Measurements from ENCODE around the gene BEST4. TPM values are rescaled to one million over a fixed set of nuclear protein-coding genes. Genes with fewer than 3 reads are reported as not detected.
"Not testable (repeated sequence)": the region's sequence is repeated elsewhere in the genome, so short reads cannot be mapped to it uniquely, and the experiment has no call there.

Gene BEST4
- total and polyA plus RNA-seq, 2 of the 13 experiments (the other 11 are each of a cell fraction or from before 2014, with no cell fraction given) = 0.77 to 1.4 TPM

- TF ChIP-seq ZNF512B (CRISPR knock-in tag; IDR thresholded peaks at IDR 0.05; ENCODE audit: borderline replicate concordance) (no peak), MATR3 (CRISPR knock-in tag; IDR thresholded peaks at IDR 0.05) (no peak), XRCC5 (optimal IDR thresholded peaks at IDR 0.05; ENCODE audit: low read length) (no peak), PHF21A (CRISPR knock-in tag; IDR thresholded peaks at IDR 0.05) (no peak), ZBTB49 (CRISPR knock-in tag; IDR thresholded peaks at IDR 0.05; ENCODE audit: borderline replicate concordance) (no peak), GMEB2 (CRISPR knock-in tag; IDR thresholded peaks at IDR 0.05; ENCODE audit: low read depth) (no peak), ATAD3A (CRISPR knock-in tag; IDR thresholded peaks at IDR 0.05) (no peak), ZNF781 (CRISPR knock-in tag; IDR thresholded peaks at IDR 0.05; ENCODE audit: borderline replicate concordance, not compliant biosample characterization) (no peak), CREB1 (IDR thresholded peaks at IDR 0.05) (no peak), CREB1 (CRISPR knock-in tag; IDR thresholded peaks at IDR 0.05) (no peak), KMT2A (CRISPR knock-in tag; IDR thresholded peaks at IDR 0.05) (no peak)
These were observed 29.3 kb upstream of the BEST4 start (continued) for GRCh38 chr1:44817307-44817706.

- H2AFZ ChIP-seq (ENCODE audit: low read length); BruUV-seq (replicated peaks); FAIRE-seq; H3K79me2 ChIP-seq (ENCODE audit: insufficient read depth, low read length); H3K9ac ChIP-seq (ENCODE audit: insufficient read depth, low read depth, low read length); H3K27ac ChIP-seq (ENCODE audit: extremely low read length, insufficient read depth, low read length); H3K4me2 ChIP-seq (ENCODE audit: low read depth, low read length); H3K27me3 ChIP-seq (ENCODE audit: control insufficient read depth in 1 of 2, insufficient read depth in 2 of 2, low read length in 2 of 2); in situ Hi-C loops (cut with HindIII; ENCODE audit: extremely low pct_ligation_motif_present, low pct_unique_long_range_greater_than_20kb); H3K36me3 ChIP-seq (replicated peaks in 1 of 2; ENCODE audit: control insufficient read depth in 1 of 2, insufficient read depth in 2 of 2, low read length in 2 of 2); CTCF ChIA-PET (ENCODE audit: low intra/inter-chr PET ratio, low total read pairs); H3K4me3 ChIP-seq (replicated peaks in 1 of 3; ENCODE audit: insufficient read depth in 1 of 3, low read depth in 2 of 3, low read length in 3 of 3); DNase-seq (ENCODE audit: low spot score); ATAC-seq; H4K20me1 ChIP-seq (ENCODE audit: insufficient read depth, low read length); H3K9me3 ChIP-seq (ENCODE audit: low read length): not testable (repeated sequence)
- H3K4me1 ChIP-seq (ENCODE audit: insufficient read depth, low read length) = peaks cover 45% of the 10 kb centered on the region
- POLR2A ChIA-PET = interaction anchor here (2.2 to 12.9 kb wide), 2 partner anchors 6 to 16 kb away, joined by 16 to 570 read pairs; partner anchors contain the start of gene PLK3
- intact Hi-C loops (cut with micrococcal nuclease; ENCODE audit: unreplicated experiment) = loop anchor here (5.0 kb wide), 1 partner anchor 34 kb away; no protein-coding TSS in a partner anchor
- WGBS (ENCODE audit: low lambda C conversion rate) = 92% methylated on average over 9 of the region's 9 CpGs
These were observed 28.0 kb upstream of the BEST4 start for GRCh38 chr1:44815926-44816325.

Measured in HepG2 (cell line).